Nephron (organoid): Measurements from ENCODE around the gene CABP4.

ENCODE experiments used
- H3K27ac Mint-ChIP-seq, 3 experiments: 2 replicates each; pipeline ENCODE4 v1.8.0; 2020; ENCODE audit warnings: mixed read lengths in 3 of 3, mild to moderate bottlenecking in 2 of 3, moderate library complexity in 1 of 3
- H3K27me3 Mint-ChIP-seq: 2 replicates; pipeline ENCODE4 v1.8.0; 2021; ENCODE audit warnings: low read depth, mild to moderate bottlenecking, moderate library complexity, mixed read lengths
- H3K36me3 Mint-ChIP-seq: 2 replicates; pipeline ENCODE4 v1.8.0; 2020; ENCODE audit warnings: low read depth, mixed read lengths
- H3K4me1 Mint-ChIP-seq: 2 replicates; pipeline ENCODE4 v1.8.0; 2020; ENCODE audit warnings: mixed read lengths
- H3K4me3 Mint-ChIP-seq, 3 experiments: 2 replicates each; pipeline ENCODE4 v1.8.0; 2020; ENCODE audit warnings: mild to moderate bottlenecking in 3 of 3, mixed read lengths in 3 of 3, moderate library complexity in 2 of 3
- H3K9me3 Mint-ChIP-seq: 2 replicates; pipeline ENCODE4 v1.8.0; 2020; ENCODE audit warnings: mixed read lengths
- TF ChIP-seq, protein P1 (sequence below), 3 experiments: fragments of 200-600 bp; sonication (generic); IDR thresholded peaks; one replicate each; pipeline ENCODE4 v1.5.0; 2021; ENCODE audit warnings: antibody characterized with exemption in 3 of 3; ENCODE audit not compliant: unreplicated experiment in 3 of 3

Gene CABP4

DNA sequence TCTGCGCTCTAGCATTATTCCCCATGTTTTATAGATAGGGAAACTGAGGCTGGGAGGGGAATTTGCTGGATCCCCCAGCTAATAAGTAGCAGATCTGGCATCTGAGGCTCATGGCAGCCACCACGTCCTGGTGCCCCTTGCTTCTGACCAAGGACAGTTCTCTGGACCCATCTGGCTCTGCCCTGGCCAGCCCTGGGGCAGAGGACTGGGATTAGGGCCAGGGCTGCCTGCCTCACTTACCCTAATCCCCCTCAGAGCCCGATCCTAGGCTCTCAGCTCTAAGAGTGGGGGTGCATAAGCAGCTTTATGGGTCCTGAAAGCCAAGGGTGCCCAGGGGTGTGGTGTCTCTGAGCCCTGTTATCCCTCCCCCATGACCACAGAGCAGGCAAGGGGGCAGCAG, at the start of gene CABP4:
TSS of gene CABP4 (plus strand) at position 301 of the 400 bp plus-strand sequence. CDS start at position 371, 70 bp downstream.
- H3K27ac Mint-ChIP-seq = no peak within 1 kb of the TSS
- no peaks in the 10 kb centered on the region for H3K36me3 Mint-ChIP-seq
- H3K9me3 Mint-ChIP-seq = no peaks in the 10 kb centered on the region
- no peak within 1 kb of the TSS for H3K4me3 Mint-ChIP-seq
- TF ChIP-seq, protein P1, sequence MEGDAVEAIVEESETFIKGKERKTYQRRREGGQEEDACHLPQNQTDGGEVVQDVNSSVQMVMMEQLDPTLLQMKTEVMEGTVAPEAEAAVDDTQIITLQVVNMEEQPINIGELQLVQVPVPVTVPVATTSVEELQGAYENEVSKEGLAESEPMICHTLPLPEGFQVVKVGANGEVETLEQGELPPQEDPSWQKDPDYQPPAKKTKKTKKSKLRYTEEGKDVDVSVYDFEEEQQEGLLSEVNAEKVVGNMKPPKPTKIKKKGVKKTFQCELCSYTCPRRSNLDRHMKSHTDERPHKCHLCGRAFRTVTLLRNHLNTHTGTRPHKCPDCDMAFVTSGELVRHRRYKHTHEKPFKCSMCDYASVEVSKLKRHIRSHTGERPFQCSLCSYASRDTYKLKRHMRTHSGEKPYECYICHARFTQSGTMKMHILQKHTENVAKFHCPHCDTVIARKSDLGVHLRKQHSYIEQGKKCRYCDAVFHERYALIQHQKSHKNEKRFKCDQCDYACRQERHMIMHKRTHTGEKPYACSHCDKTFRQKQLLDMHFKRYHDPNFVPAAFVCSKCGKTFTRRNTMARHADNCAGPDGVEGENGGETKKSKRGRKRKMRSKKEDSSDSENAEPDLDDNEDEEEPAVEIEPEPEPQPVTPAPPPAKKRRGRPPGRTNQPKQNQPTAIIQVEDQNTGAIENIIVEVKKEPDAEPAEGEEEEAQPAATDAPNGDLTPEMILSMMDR (IDR thresholded peaks at IDR 0.05; ENCODE audit: unreplicated experiment in 3 of 3) = no peak
- H3K27me3 Mint-ChIP-seq = no peaks in the 10 kb centered on the region
- H3K4me1 Mint-ChIP-seq = no peaks in the 10 kb centered on the region

DNA sequence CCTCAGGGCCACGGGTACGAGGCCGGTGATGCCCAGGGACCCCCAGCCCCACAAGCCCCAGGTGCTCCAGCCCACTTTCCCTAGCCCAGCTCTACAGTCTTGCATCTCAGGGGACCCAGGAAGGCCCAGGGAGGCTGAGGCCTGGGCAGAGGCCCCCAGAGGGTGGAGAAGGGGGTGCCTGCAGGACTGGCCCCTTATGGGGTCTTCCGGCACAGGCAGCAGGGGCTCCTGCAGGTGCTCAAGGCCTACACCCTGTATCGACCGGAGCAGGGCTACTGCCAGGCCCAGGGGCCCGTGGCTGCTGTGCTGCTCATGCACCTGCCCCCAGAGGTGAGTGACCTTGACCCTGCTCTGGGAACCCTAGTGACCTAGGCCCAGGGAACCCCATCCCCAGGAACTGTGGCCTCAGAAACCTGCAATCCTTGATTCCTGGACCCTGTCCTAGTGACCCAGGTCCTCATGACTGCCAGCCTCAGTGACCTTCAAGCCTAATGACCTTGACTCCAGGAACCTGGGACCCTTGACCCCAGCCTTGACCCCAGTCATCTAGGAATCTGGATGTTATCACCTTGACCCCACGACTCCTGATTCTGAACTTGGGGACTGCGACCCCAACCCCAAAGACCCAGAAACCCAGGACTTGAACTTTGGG, 49.3 kb upstream of the CABP4 start:
- peaks cover 12% of the 10 kb centered on the region for H3K4me1 Mint-ChIP-seq
- no peak overlapping the region for H3K4me3 Mint-ChIP-seq
- TF ChIP-seq, protein P1 (IDR thresholded peaks at IDR 0.05; ENCODE audit: unreplicated experiment in 3 of 3) = no peak
- H3K9me3 Mint-ChIP-seq = no peaks in the 10 kb centered on the region
- H3K27ac Mint-ChIP-seq = no peak overlapping the region
- no peaks in the 10 kb centered on the region for H3K36me3 Mint-ChIP-seq
- H3K27me3 Mint-ChIP-seq = peaks cover 5% of the 10 kb centered on the region

DNA sequence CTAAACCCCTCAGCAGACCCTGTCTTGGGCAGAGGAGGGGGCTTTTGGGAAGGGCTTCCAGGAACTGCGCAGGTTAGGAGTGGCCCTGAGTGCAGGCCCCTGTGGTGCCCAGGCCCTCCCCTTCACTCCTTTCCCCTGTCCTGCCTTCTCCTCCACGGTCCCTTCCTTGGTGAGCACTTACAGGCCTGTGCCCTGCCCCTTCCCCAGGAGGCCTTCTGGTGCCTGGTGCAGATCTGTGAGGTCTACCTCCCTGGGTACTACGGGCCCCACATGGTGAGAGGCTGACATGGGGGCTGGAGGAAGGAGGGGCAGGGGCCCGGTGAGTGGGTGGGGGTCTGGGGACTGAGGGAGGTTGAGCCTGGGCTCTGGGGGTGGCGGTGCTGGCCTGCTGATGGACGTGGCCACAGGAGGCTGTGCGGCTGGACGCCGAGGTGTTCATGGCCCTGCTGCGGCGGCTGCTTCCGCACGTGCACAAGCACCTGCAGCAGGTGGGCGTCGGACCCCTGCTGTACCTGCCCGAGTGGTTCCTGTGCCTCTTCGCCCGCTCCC, 48.7 kb upstream of the CABP4 start:
- no peak overlapping the region for H3K4me3 Mint-ChIP-seq
- TF ChIP-seq, protein P1 (IDR thresholded peaks at IDR 0.05; ENCODE audit: unreplicated experiment in 3 of 3) = no peak
- no peaks in the 10 kb centered on the region for H3K9me3 Mint-ChIP-seq
- H3K36me3 Mint-ChIP-seq = no peaks in the 10 kb centered on the region
- peaks cover 12% of the 10 kb centered on the region for H3K4me1 Mint-ChIP-seq
- H3K27me3 Mint-ChIP-seq = peaks cover 11% of the 10 kb centered on the region
- H3K27ac Mint-ChIP-seq = no peak overlapping the region

DNA sequence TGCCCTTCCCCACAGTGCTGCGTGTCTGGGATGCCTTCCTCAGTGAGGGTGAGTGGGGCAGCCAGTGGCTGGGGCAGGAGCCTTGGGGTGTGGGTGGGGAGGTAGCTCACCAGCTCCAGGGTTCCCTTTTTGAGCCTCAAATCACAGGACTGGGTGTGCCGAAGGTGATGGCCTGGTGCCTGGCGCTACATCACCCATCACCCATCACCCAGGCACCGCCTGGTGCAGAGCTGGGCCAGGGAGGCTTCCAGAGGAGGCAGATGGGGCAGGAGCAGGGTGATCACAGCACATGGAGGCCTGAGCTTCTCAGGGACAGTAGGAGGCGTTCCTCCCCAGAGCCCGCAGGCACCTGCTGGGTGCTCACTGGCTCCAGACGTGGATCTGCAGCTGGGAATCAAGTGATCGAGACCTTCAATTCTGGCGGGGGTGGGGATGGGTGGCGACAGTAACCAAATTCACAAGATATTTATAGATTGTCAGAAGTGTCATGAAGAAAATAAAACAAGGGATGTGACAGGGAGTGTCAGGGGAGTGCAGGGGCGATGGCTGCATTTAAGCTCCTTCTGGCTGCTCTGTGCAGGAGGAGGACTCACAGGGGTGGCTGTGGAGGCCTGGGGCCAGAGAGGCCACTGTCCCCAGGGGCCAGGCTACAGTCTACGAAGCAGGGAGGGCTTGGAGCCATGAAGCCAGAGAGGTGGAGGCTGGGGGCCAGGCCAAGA, 48.0 kb upstream of the CABP4 start:
- TF ChIP-seq, protein P1 (IDR thresholded peaks at IDR 0.05; ENCODE audit: unreplicated experiment in 3 of 3) = no peak
- peak overlapping the region in 1 of 3 experiments; percentile 43 for H3K4me3 Mint-ChIP-seq
- H3K27ac Mint-ChIP-seq = peak overlapping the region in 1 of 3 experiments; percentile 45
- H3K9me3 Mint-ChIP-seq = no peaks in the 10 kb centered on the region
- H3K36me3 Mint-ChIP-seq = no peaks in the 10 kb centered on the region
- peaks cover 17% of the 10 kb centered on the region for H3K27me3 Mint-ChIP-seq
- peaks cover 12% of the 10 kb centered on the region for H3K4me1 Mint-ChIP-seq

DNA sequence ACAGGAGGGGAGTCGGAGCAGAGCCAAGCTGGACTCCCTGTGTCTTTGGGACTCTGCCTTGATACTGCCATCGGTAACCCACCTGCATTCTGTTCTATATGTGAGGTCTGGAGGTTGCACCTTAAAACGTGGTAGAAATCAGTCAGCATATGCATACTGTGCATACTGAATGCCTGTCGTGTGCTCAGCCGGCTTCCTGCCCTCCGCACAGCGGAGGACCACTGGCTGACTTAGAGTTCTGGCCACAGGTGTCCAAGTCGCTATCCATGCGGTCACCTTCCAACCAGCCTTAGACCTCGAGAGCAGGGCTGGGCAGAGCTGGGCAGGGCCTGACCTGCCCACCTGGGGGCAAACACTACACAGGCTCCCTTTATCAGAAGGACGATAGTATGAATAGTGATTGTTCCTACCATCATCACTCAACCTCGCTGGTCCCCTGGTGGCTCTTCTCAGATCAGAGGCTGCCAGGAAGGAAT, 47.4 kb upstream of the CABP4 start:
- peaks cover 15% of the 10 kb centered on the region for H3K4me1 Mint-ChIP-seq
- TF ChIP-seq, protein P1 (IDR thresholded peaks at IDR 0.05; ENCODE audit: unreplicated experiment in 3 of 3) = no peak
- no peaks in the 10 kb centered on the region for H3K36me3 Mint-ChIP-seq

More for the DNA sequence above, 47.4 kb upstream of the CABP4 start:
- Mint-ChIP-seq H3K4me3 (no peak overlapping the region), H3K27me3 (peaks cover 17% of the 10 kb centered on the region), H3K9me3 (no peaks in the 10 kb centered on the region), H3K27ac (no peak overlapping the region)
